ENCODE measurements around the gene KAZALD1. TPM values are rescaled to one million over a fixed set of nuclear protein-coding genes. Genes with fewer than 3 reads are reported as not detected.

KAZALD1 gene
- total RNA-seq, 1 experiment from 2014 or later = 12.5 TPM

- BruUV-seq (replicated peaks) = no TSS peak
- no peak for DNase-seq (ENCODE audit: low spot score)
- peaks cover 17% of the 10 kb centered on the region for H3K4me1 ChIP-seq (ENCODE audit: insufficient read depth, low read length, poor library complexity, severe bottlenecking)
- TF ChIP-seq EZH2 (IDR thresholded peaks at IDR 0.05; ENCODE audit: borderline replicate concordance, low read depth, low read length, poor library complexity, severe bottlenecking) (no peak), CTCF (conservative IDR thresholded peaks at IDR 0.05; ENCODE audit: low read depth, low read length) (no peak)
- no peak overlapping the region for H3K27ac ChIP-seq (ENCODE audit: low read depth, low read length, poor library complexity, severe bottlenecking)
- intact Hi-C loops (cut with micrococcal nuclease; ENCODE audit: unreplicated experiment) = no loop called here
- CTCF ChIA-PET = interaction anchor here (0.7 to 1.1 kb wide), 3 partner anchors 17 to 25 kb away, joined by 3 to 6 read pairs (median 4); no protein-coding TSS in a partner anchor
- H3K27me3 ChIP-seq (replicated peaks; ENCODE audit: insufficient read depth, low read depth, low read length, poor library complexity) = no peaks in the 10 kb centered on the region
- POLR2A ChIA-PET (ENCODE audit: low non-redundant PET) = no interaction called here
- H3K4me3 ChIP-seq (ENCODE audit: low read depth, low read length, poor library complexity, severe bottlenecking) = no peak overlapping the region
- no peaks in the 10 kb centered on the region for H3K36me3 ChIP-seq (ENCODE audit: insufficient read depth, low read length, poor library complexity, severe bottlenecking)
- no peaks in the 10 kb centered on the region for H3K9me3 ChIP-seq (ENCODE audit: low read depth, low read length, poor library complexity, severe bottlenecking)
Measured at GRCh38 chr10:101070098-101070497, 8.3 kb downstream of the KAZALD1 start.

GRCh38 chr10:101071267-101071884 is 9.6 kb downstream of the KAZALD1 start:
- Histone ChIP-seq H3K27ac (ENCODE audit: low read depth, low read length, poor library complexity, severe bottlenecking) (no peak overlapping the region), H3K27me3 (replicated peaks; ENCODE audit: insufficient read depth, low read depth, low read length, poor library complexity) (peaks cover 10% of the 10 kb centered on the region), H3K36me3 (ENCODE audit: insufficient read depth, low read length, poor library complexity, severe bottlenecking) (no peaks in the 10 kb centered on the region), H3K9me3 (ENCODE audit: low read depth, low read length, poor library complexity, severe bottlenecking) (no peaks in the 10 kb centered on the region), H3K4me1 (ENCODE audit: insufficient read depth, low read length, poor library complexity, severe bottlenecking) (peaks cover 5% of the 10 kb centered on the region), H3K4me3 (ENCODE audit: low read depth, low read length, poor library complexity, severe bottlenecking) (no peak overlapping the region)
- intact Hi-C loops (cut with micrococcal nuclease; ENCODE audit: unreplicated experiment) = no loop called here
- CTCF ChIA-PET = interaction anchor here (0.9 kb wide), 1 partner anchor 21 kb away, joined by 4 read pairs; no protein-coding TSS in a partner anchor
- POLR2A ChIA-PET (ENCODE audit: low non-redundant PET) = no interaction called here
- DNase-seq (ENCODE audit: low spot score) = no peak
- TF ChIP-seq EZH2 (IDR thresholded peaks at IDR 0.05; ENCODE audit: borderline replicate concordance, low read depth, low read length, poor library complexity, severe bottlenecking) (no peak), CTCF (conservative IDR thresholded peaks at IDR 0.05; ENCODE audit: low read depth, low read length) (no peak)
- BruUV-seq (replicated peaks) = no TSS peak

- Histone ChIP-seq H3K27me3 (replicated peaks; ENCODE audit: insufficient read depth, low read depth, low read length, poor library complexity) (peaks cover 10% of the 10 kb centered on the region), H3K4me3 (ENCODE audit: low read depth, low read length, poor library complexity, severe bottlenecking) (no peak overlapping the region), H3K4me1 (ENCODE audit: insufficient read depth, low read length, poor library complexity, severe bottlenecking) (no peaks in the 10 kb centered on the region), H3K9me3 (ENCODE audit: low read depth, low read length, poor library complexity, severe bottlenecking) (no peaks in the 10 kb centered on the region), H3K27ac (ENCODE audit: low read depth, low read length, poor library complexity, severe bottlenecking) (no peak overlapping the region), H3K36me3 (ENCODE audit: insufficient read depth, low read length, poor library complexity, severe bottlenecking) (no peaks in the 10 kb centered on the region)
- POLR2A ChIA-PET (ENCODE audit: low non-redundant PET) = no interaction called here
- CTCF ChIA-PET = interaction anchor here (0.6 kb wide), 1 partner anchor 21 kb away, joined by 5 read pairs; no protein-coding TSS in a partner anchor
- intact Hi-C loops (cut with micrococcal nuclease; ENCODE audit: unreplicated experiment) = no loop called here
- DNase-seq (ENCODE audit: low spot score) = no peak
- BruUV-seq (replicated peaks) = no TSS peak
- TF ChIP-seq CTCF (conservative IDR thresholded peaks at IDR 0.05; ENCODE audit: low read depth, low read length) (no peak), EZH2 (IDR thresholded peaks at IDR 0.05; ENCODE audit: borderline replicate concordance, low read depth, low read length, poor library complexity, severe bottlenecking) (no peak)
Measured at GRCh38 chr10:101071885-101072433, 10.2 kb downstream of the KAZALD1 start.

All from A673 (cell line).